GM12878 (cell line): ENCODE results near the gene ITGA11. TPM values are rescaled to one million over a fixed set of nuclear protein-coding genes. Genes with fewer than 3 reads are reported as not detected.

Experiments
- ATAC-seq: fragments of 200-7000 bp; cut with Tn5 transposase; 3 replicates; pipeline ENCODE4 v1.9.1; 2020; ENCODE audit warnings: mild to moderate bottlenecking, moderate library complexity
- BruUV-seq: library from RNA; stranded (reverse); fragments of 400-500 nt; replicated peaks from 2 replicates; lab custom pipeline; 2021; lab: Mats Ljungman, UMichigan
- CTCF ChIA-PET: fragments of 300-600 bp; sonication (Branson Sonifier 250); formaldehyde crosslinking; extraction: SDS; loops from one replicate; lab custom pipeline; 2021; ENCODE audit warnings: inconsistent platforms; lab: Yijun Ruan, JAX
- POLR2A ChIA-PET: fragments of 350-600 bp; formaldehyde crosslinking; extraction: SDS; loops from one replicate; lab custom pipeline; 2021; ENCODE audit warnings: inconsistent platforms; lab: Charles Lee
- RAD21 ChIA-PET: fragments of 300-600 bp; sonication (Branson Sonifier 250); formaldehyde crosslinking; loops from one replicate; lab custom pipeline; 2023; ENCODE audit warnings: antibody characterized with exemption; ENCODE audit not compliant: unreplicated experiment; lab: Charles Lee
- SMC1A ChIA-PET: fragments of 300-600 bp; sonication (Branson Sonifier 250); formaldehyde crosslinking; loops from one replicate; lab custom pipeline; 2023; ENCODE audit not compliant: unreplicated experiment, uncharacterized antibody; lab: Charles Lee
- DNase-seq: peaks from one replicate; pipeline ENCODE4 v3.0.0-alpha.2; 2011; ENCODE audit warnings: low read depth, low spot score
- FAIRE-seq: peaks from 3 replicates; lab custom pipeline; 2011; peaks lifted over from hg19 to GRCh38; lab: Jason Lieb, UNC
- H2AFZ ChIP-seq: 2 replicates; pipeline ENCODE4 v1.6.0; 2011; ENCODE audit warnings: low read depth, low read length, control low read depth; ENCODE audit not compliant: control insufficient read depth
- H3K27ac ChIP-seq: 2 replicates; pipeline ENCODE4 v1.5.1; 2011; ENCODE audit warnings: control low read depth; ENCODE audit not compliant: control insufficient read depth, insufficient read depth
- H3K27me3 ChIP-seq, 2 experiments: replicated peaks in 1 of 2; 2 replicates each; pipeline versions ENCODE4 v1.6.0 to v1.6.1; 2011; ENCODE audit warnings: low read length in 1 of 2; ENCODE audit not compliant: control insufficient read depth in 2 of 2, insufficient read depth in 2 of 2
- H3K36me3 ChIP-seq, 2 experiments: 2 replicates each; pipeline ENCODE4 v1.5.1; 2011; ENCODE audit warnings: low read length in 1 of 2; ENCODE audit not compliant: control insufficient read depth in 2 of 2, insufficient read depth in 2 of 2
- H3K4me1 ChIP-seq: 2 replicates; pipeline ENCODE4 v1.6.1; 2011; ENCODE audit warnings: mild to moderate bottlenecking, low read length, moderate library complexity, mixed read lengths; ENCODE audit not compliant: control insufficient read depth, insufficient read depth
- H3K4me2 ChIP-seq: 2 replicates; pipeline ENCODE4 v1.6.0; 2011; ENCODE audit warnings: control low read depth; ENCODE audit not compliant: control insufficient read depth, insufficient read depth
- H3K4me3 ChIP-seq: fragments of 200-600 bp; sonication (generic); 2 replicates; pipeline ENCODE4 v1.5.1; 2016
- H3K79me2 ChIP-seq: 2 replicates; pipeline ENCODE4 v1.6.0; 2011; ENCODE audit warnings: low read length; ENCODE audit not compliant: control insufficient read depth, insufficient read depth
- H3K9ac ChIP-seq: 2 replicates; pipeline ENCODE4 v1.8.0; 2011; ENCODE audit warnings: low read length, control low read depth, mixed read lengths; ENCODE audit not compliant: control insufficient read depth, insufficient read depth
- H3K9me3 ChIP-seq: replicated peaks from 3 replicates; pipeline ENCODE4 v1.5.1; 2011; ENCODE audit warnings: mild to moderate bottlenecking, low read length; ENCODE audit not compliant: control insufficient read depth, insufficient read depth
- H4K20me1 ChIP-seq: 2 replicates; pipeline ENCODE4 v1.6.0; 2011; ENCODE audit not compliant: control insufficient read depth, insufficient read depth
- BMI1 ChIP-seq: fragments of 450-650 bp; IDR thresholded peaks from 2 replicates; pipeline ENCODE4 v1.6.1; 2016; ENCODE audit warnings: mild to moderate bottlenecking, moderate library complexity, borderline replicate concordance
- CREB1 ChIP-seq: IDR thresholded peaks from 2 replicates; pipeline ENCODE4 v1.6.1; 2012; ENCODE audit warnings: low read depth, mild to moderate bottlenecking, inconsistent platforms
- E2F8 ChIP-seq: fragments of 450-650 bp; IDR thresholded peaks from 2 replicates; pipeline ENCODE4 v1.6.1; 2018; ENCODE audit warnings: mild to moderate bottlenecking, low read depth, moderate library complexity; ENCODE audit not compliant: partially characterized antibody
- EGR1 ChIP-seq, 2 experiments: IDR thresholded peaks; 1 replicate in 1 of 2; 2 replicates in 1 of 2; pipeline ENCODE4 v1.6.1; 2011 to 2012; ENCODE audit warnings: low read depth in 2 of 2, low read length in 2 of 2, borderline replicate concordance in 1 of 2, mild to moderate bottlenecking in 1 of 2, moderate library complexity in 1 of 2
- ESRRA ChIP-seq: IDR thresholded peaks from 2 replicates; pipeline ENCODE4 v1.6.1; 2012; ENCODE audit warnings: mild to moderate bottlenecking, low read length, improper control_type of control experiment
- EZH2 ChIP-seq: IDR thresholded peaks from 2 replicates; pipeline ENCODE4 v1.6.1; 2012; ENCODE audit warnings: low read depth, mild to moderate bottlenecking, control low read depth, inconsistent platforms, low read length, borderline replicate concordance; ENCODE audit not compliant: control insufficient read depth
- GATAD2B ChIP-seq: fragments of 450-650 bp; conservative IDR thresholded peaks from 2 replicates; pipeline ENCODE4 v1.6.1; 2017; ENCODE audit warnings: low read depth, mild to moderate bottlenecking, moderate library complexity
- IRF4 ChIP-seq: IDR thresholded peaks from 2 replicates; pipeline ENCODE4 v1.6.1; 2011; ENCODE audit warnings: low read depth, low read length
- POLR2AphosphoS2 ChIP-seq: IDR thresholded peaks from 2 replicates; pipeline ENCODE4 v1.6.1; 2011; ENCODE audit warnings: low read depth, mild to moderate bottlenecking, low read length, improper control_type of control experiment, moderate library complexity
- SP1 ChIP-seq: IDR thresholded peaks from one replicate; pipeline ENCODE4 v1.6.1; 2011; ENCODE audit warnings: low read depth, low read length
- SRF ChIP-seq, 2 experiments: IDR thresholded peaks; 2 replicates each; pipeline ENCODE4 v1.6.1; 2011; ENCODE audit warnings: low read depth in 2 of 2, low read length in 2 of 2, mild to moderate bottlenecking in 1 of 2, moderate library complexity in 1 of 2
- TARDBP ChIP-seq: IDR thresholded peaks from 2 replicates; pipeline ENCODE4 v1.6.1; 2016; ENCODE audit warnings: borderline replicate concordance
- YBX1 ChIP-seq: fragments of 450-650 bp; IDR thresholded peaks from 2 replicates; pipeline ENCODE4 v1.6.1; 2016; ENCODE audit warnings: antibody characterized with exemption
- ZBED1 ChIP-seq: IDR thresholded peaks from 2 replicates; pipeline ENCODE4 v1.6.1; 2016; ENCODE audit warnings: borderline replicate concordance
- ZNF217 ChIP-seq: fragments of 450-650 bp; IDR thresholded peaks from 2 replicates; pipeline ENCODE4 v1.6.1; 2017; ENCODE audit warnings: antibody characterized with exemption, mild to moderate bottlenecking
- ZNF622 ChIP-seq: fragments of 450-650 bp; IDR thresholded peaks from 2 replicates; pipeline ENCODE4 v1.6.1; 2017; ENCODE audit warnings: mild to moderate bottlenecking, inconsistent platforms
- ZZZ3 ChIP-seq: IDR thresholded peaks from 2 replicates; pipeline ENCODE4 v1.6.1; 2011; ENCODE audit warnings: low read depth; ENCODE audit not compliant: control insufficient read depth, insufficient read length
- WGBS: methylation state at CpG from one replicate; pipeline ENCODE4 v1.1.6; 2016; ENCODE audit warnings: low lambda C conversion rate; ENCODE audit not compliant: insufficient replicate concordance, insufficient coverage; ENCODE audit errors: missing lambda C conversion rate; 5-methylcytosine and 5-hydroxymethylcytosine counted together
- in situ Hi-C: fragments of 300-500 bp; cut with MboI; formaldehyde crosslinking; loops from 9 replicates; pipeline ENCODE4 v1.14.3; 2018; ENCODE audit warnings: mixed read lengths
- intact Hi-C: fragments of 100-400 bp; cut with micrococcal nuclease; formaldehyde crosslinking; loops from one replicate; pipeline ENCODE4 v1.14.2; 2022; ENCODE audit not compliant: unreplicated experiment
- polyA plus RNA-seq, 11 experiments: library from polyadenylated mRNA; depleted of rRNA in 4 of 11; unstranded in 6 of 11; stranded (reverse) in 5 of 11; fragments of >200 nt; fragmentation: Nextera tagmentation in 4 of 11; fragmentation: Illumina TruSeq in 1 of 11; extraction: Ambion mirVana in 4 of 11; extraction: Trizol in 1 of 11; gene quantifications; 1 replicate in 1 of 11; 2 replicates in 10 of 11; pipeline versions ENCODE4 v1.2.1 to v1.2.3, GENCODE V29; 2011 to 2016; ENCODE audit warnings: inconsistent platforms in 2 of 11, missing spikeins in 2 of 11, low read depth in 1 of 11
- total RNA-seq, 4 experiments: library from RNA; depleted of rRNA in 3 of 4; stranded (reverse); fragments of >200 nt in 3 of 4; fragmentation: Illumina TruSeq in 1 of 4; extraction: Trizol in 1 of 4; gene quantifications; 2 replicates each; pipeline versions ENCODE4 v1.2.1 to v1.2.3, GENCODE V29; 2013 to 2021
- TF ChIP-seq, protein P1 (sequence below): fragments of 150-350 bp; IDR thresholded peaks from 2 replicates; pipeline ENCODE4 v1.6.1; 2016; ENCODE audit warnings: low read depth, low read length
- TF ChIP-seq, protein P2 (sequence below): IDR thresholded peaks from 2 replicates; pipeline ENCODE4 v1.6.1; 2011; ENCODE audit warnings: low read depth, mild to moderate bottlenecking, low read length, moderate library complexity, borderline replicate concordance; ENCODE audit errors: extremely low read depth

Gene ITGA11
- total and polyA plus RNA-seq, 10 of the 15 experiments (the other 5 are each of a cell fraction or from before 2014, with no cell fraction given), result under 0.01 to 0.36 (median 0.13) TPM; not detected in 1

DNA sequence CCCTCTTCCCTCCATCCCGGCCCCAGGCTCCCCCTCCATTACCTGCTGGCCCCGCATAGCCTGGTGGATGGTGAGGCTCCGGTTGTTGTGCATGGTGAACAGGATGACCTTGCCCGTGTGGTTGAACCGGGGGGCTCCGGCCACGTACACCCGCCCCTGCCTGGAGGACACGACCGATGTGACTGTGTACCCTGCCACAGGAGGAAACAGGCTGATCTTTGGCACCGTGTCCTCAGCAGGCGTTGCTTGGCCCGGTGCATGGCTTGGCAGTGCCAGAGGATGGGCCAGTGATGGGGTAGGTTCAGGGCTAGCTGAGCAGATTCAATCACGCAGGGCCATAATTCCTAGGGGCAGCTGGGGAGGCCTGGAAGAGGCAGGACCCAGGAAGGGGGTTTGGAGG, 96.3 kb downstream of the ITGA11 start (continued):
- TF ChIP-seq, protein P1, sequence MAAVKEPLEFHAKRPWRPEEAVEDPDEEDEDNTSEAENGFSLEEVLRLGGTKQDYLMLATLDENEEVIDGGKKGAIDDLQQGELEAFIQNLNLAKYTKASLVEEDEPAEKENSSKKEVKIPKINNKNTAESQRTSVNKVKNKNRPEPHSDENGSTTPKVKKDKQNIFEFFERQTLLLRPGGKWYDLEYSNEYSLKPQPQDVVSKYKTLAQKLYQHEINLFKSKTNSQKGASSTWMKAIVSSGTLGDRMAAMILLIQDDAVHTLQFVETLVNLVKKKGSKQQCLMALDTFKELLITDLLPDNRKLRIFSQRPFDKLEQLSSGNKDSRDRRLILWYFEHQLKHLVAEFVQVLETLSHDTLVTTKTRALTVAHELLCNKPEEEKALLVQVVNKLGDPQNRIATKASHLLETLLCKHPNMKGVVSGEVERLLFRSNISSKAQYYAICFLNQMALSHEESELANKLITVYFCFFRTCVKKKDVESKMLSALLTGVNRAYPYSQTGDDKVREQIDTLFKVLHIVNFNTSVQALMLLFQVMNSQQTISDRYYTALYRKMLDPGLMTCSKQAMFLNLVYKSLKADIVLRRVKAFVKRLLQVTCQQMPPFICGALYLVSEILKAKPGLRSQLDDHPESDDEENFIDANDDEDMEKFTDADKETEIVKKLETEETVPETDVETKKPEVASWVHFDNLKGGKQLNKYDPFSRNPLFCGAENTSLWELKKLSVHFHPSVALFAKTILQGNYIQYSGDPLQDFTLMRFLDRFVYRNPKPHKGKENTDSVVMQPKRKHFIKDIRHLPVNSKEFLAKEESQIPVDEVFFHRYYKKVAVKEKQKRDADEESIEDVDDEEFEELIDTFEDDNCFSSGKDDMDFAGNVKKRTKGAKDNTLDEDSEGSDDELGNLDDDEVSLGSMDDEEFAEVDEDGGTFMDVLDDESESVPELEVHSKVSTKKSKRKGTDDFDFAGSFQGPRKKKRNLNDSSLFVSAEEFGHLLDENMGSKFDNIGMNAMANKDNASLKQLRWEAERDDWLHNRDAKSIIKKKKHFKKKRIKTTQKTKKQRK, result no peak
- TF ChIP-seq SRF (IDR thresholded peaks at IDR 0.05; ENCODE audit: low read depth in 2 of 2, low read length in 2 of 2) (no peak), ZNF217 (no peak)

- FAIRE-seq, result no peak
- no peaks in the 10 kb centered on the region for H3K79me2 ChIP-seq
- ChIA-PET POLR2A (no interaction called here), CTCF (no interaction called here), SMC1A (interaction anchor here (0.9 kb wide), 1 partner anchor 29 kb away, joined by 3 read pairs; no protein-coding TSS in a partner anchor), RAD21 (no interaction called here)
- WGBS, result 40% methylated on average over 1 of the region's 1 CpG
- no peaks in the 10 kb centered on the region for H4K20me1 ChIP-seq
- no peaks in the 10 kb centered on the region for H3K4me1 ChIP-seq
- no peak for ATAC-seq
- intact Hi-C loops, result no loop called here
- peaks cover 0 to 7% of the 10 kb centered on the region in 2 experiments; a peak in 1 of 4 replicates for H3K27me3 ChIP-seq
- H3K4me3 ChIP-seq, result no peak overlapping the region
- no peak for DNase-seq
- H3K4me2 ChIP-seq, result no peak overlapping the region
- in situ Hi-C loops, result no loop called here
- no peak overlapping the region for H2AFZ ChIP-seq
- no peaks in the 10 kb centered on the region for H3K36me3 ChIP-seq
- H3K9ac ChIP-seq, result no peak overlapping the region
- H3K27ac ChIP-seq, result no peak overlapping the region
- no peaks in the 10 kb centered on the region for H3K9me3 ChIP-seq
- no TSS peak for BruUV-seq
- TF ChIP-seq ESRRA, result no peak
- TF ChIP-seq, protein P2, sequence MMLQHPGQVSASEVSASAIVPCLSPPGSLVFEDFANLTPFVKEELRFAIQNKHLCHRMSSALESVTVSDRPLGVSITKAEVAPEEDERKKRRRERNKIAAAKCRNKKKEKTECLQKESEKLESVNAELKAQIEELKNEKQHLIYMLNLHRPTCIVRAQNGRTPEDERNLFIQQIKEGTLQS, result no peak
- TF ChIP-seq EGR1 (IDR thresholded peaks at IDR 0.05; ENCODE audit: borderline replicate concordance in 1 of 2, low read depth in 2 of 2, low read length in 2 of 2), result no peak
- no peak for TF ChIP-seq ZNF622
- TF ChIP-seq CREB1, result no peak
- TF ChIP-seq BMI1, result no peak
- no peak for TF ChIP-seq GATAD2B
- TF ChIP-seq E2F8, result no peak
- no peak for TF ChIP-seq TARDBP
- no peak for TF ChIP-seq POLR2AphosphoS2
- TF ChIP-seq IRF4, result no peak
- no peak for TF ChIP-seq SP1
- no peak for TF ChIP-seq ZZZ3
- no peak for TF ChIP-seq YBX1
- no peak for TF ChIP-seq EZH2
- no peak for TF ChIP-seq ZBED1
These were observed 96.7 kb downstream of the ITGA11 start for GRCh38 chr15:68335251-68335650.
